Stimulated activated naive CD4-positive, alpha-beta T cell (primary cell): ENCODE results near the gene TIMM23.
"Not testable (repeated sequence)": the region's sequence is repeated elsewhere in the genome, so short reads cannot be mapped to it uniquely, and the experiment has no call there.

Experiments
- DNase-seq, 6 experiments: peaks; one replicate each; lab custom pipeline; 2025; lab: John Stamatoyannopoulos, UW

TIMM23 gene

GRCh38 chr10:46022978-46023702 is 50.9 kb downstream of the TIMM23 start:
- peak; percentile 41 to 84 (median 61) for DNase-seq

GRCh38 chr10:46024948-46025347 is 52.7 kb downstream of the TIMM23 start:
- no peak for DNase-seq

GRCh38 chr10:46025406-46025805 is 53.1 kb downstream of the TIMM23 start:
- no peak for DNase-seq

- DNase-seq, result no peak
Measured at GRCh38 chr10:46026106-46026505, 53.8 kb downstream of the TIMM23 start.

- peak in 4 of 6 experiments; percentile 13 to 54 (median 40) for DNase-seq
Measured at GRCh38 chr10:46028584-46029460, 56.5 kb downstream of the TIMM23 start.

GRCh38 chr10:46029461-46030030 is 57.3 kb downstream of the TIMM23 start:
- no peak for DNase-seq

GRCh38 chr10:46030091-46030937 is 58.0 kb downstream of the TIMM23 start, which contains the start of gene NCOA4:
NCOA4 (minus strand) TSS chr10:46030623; CDS start chr10:46016680, 13,943 bp downstream.
- DNase-seq, result peak; percentile 85 to 96 (median 93)

GRCh38 chr10:46031648-46032532 is 59.6 kb downstream of the TIMM23 start:
- DNase-seq, result no peak

GRCh38 chr10:46033602-46034011 is 61.3 kb downstream of the TIMM23 start:
- no peak for DNase-seq

- DNase-seq, result no peak
Measured at GRCh38 chr10:46035923-46036849, 63.9 kb downstream of the TIMM23 start.

- no peak for DNase-seq
Measured at GRCh38 chr10:46037107-46037825, 65.0 kb downstream of the TIMM23 start.

- no peak for DNase-seq
Measured at GRCh38 chr10:46040004-46040403, 67.7 kb downstream of the TIMM23 start.

GRCh38 chr10:46042527-46042926 is 70.2 kb downstream of the TIMM23 start:
- DNase-seq, result no peak

GRCh38 chr10:46046261-46046660 is 74.0 kb downstream of the TIMM23 start, which contains the start of gene MSMB:
MSMB (minus strand) TSS chr10:46046269; CDS start chr10:46046237, 32 bp downstream.
- no peak for DNase-seq

GRCh38 chr10:46048152-46048551 is 75.9 kb downstream of the TIMM23 start:
- no peak for DNase-seq

- not testable (repeated sequence) for DNase-seq
Measured at GRCh38 chr10:46049497-46049831, 77.2 kb downstream of the TIMM23 start.

GRCh38 chr10:46050941-46051623 is 78.8 kb downstream of the TIMM23 start:
- no peak for DNase-seq
